HepG2 (cell line): ENCODE measurements around the gene USP2.

ENCODE experiments used
- ATF6 ChIP-seq: sonication (generic); formaldehyde crosslinking; conservative IDR thresholded peaks from 2 replicates; pipeline ENCODE4 v1.4.0; 2020; ENCODE audit warnings: missing genetic modification reagents
- JUN ChIP-seq: sonication (generic); formaldehyde crosslinking; IDR thresholded peaks from 2 replicates; pipeline ENCODE4 v1.4.0; 2020; ENCODE audit warnings: mild to moderate bottlenecking, missing genetic modification reagents
- RNF2 ChIP-seq: fragments of 450-650 bp; conservative IDR thresholded peaks from 2 replicates; pipeline ENCODE4 v1.6.1; 2016; ENCODE audit warnings: low read depth
- TBL1XR1 ChIP-seq: fragments of 150-350 bp; IDR thresholded peaks from 2 replicates; pipeline ENCODE4 v1.6.1; 2014; ENCODE audit warnings: borderline replicate concordance, low read length; ENCODE audit not compliant: partially characterized antibody

GRCh38 chr11:119374632-119375336, 6.7 kb downstream of the USP2 start:
- TF ChIP-seq RNF2 = no peak
- TF ChIP-seq ATF6 (CRISPR knock-in tag) = no peak
- no peak for TF ChIP-seq TBL1XR1
- no peak for TF ChIP-seq JUN (CRISPR knock-in tag)
